WTC11 (cell line): ENCODE measurements around the gene PI4K2A. TPM values are rescaled to one million over a fixed set of nuclear protein-coding genes. Genes with fewer than 3 reads are reported as not detected.
A peak's percentile ranks its signal among the peaks of the same experiment; 100 is the strongest.

Experiments used
- ATAC-seq: fragments of 200-7000 bp; cut with Tn5 transposase; 2 replicates; pipeline ENCODE4 v1.10.0; 2021; ENCODE audit warnings: mild to moderate bottlenecking, moderate library complexity
- CTCF ChIA-PET: fragments of 300-600 bp; sonication (Branson Sonifier 250); formaldehyde crosslinking; loops from one replicate; lab custom pipeline; 2021; ENCODE audit warnings: antibody characterized with exemption; lab: Charles Lee
- POLR2A ChIA-PET: fragments of 350-600 bp; sonication (Branson Sonifier 250); formaldehyde crosslinking; loops from one replicate; lab custom pipeline; 2021; ENCODE audit warnings: antibody characterized with exemption; lab: Charles Lee
- DNase-seq: peaks from one replicate; pipeline ENCODE4 v3.0.0; 2021; ENCODE audit warnings: low spot score
- H3K27ac Mint-ChIP-seq: 2 replicates; pipeline ENCODE4 v1.8.0; 2021; ENCODE audit warnings: mixed read lengths
- H3K27me3 Mint-ChIP-seq: 2 replicates; pipeline ENCODE4 v1.8.0; 2021; ENCODE audit warnings: low read depth, mild to moderate bottlenecking, moderate library complexity, mixed read lengths
- H3K36me3 Mint-ChIP-seq: 2 replicates; pipeline ENCODE4 v1.8.0; 2021; ENCODE audit warnings: mixed read lengths
- H3K4me1 Mint-ChIP-seq: 2 replicates; pipeline ENCODE4 v1.8.0; 2022; ENCODE audit warnings: mixed read lengths
- H3K4me3 Mint-ChIP-seq: 2 replicates; pipeline ENCODE4 v1.8.0; 2021; ENCODE audit warnings: mild to moderate bottlenecking, moderate library complexity, mixed read lengths
- H3K9me3 Mint-ChIP-seq: 2 replicates; pipeline ENCODE4 v1.8.0; 2021; ENCODE audit warnings: mixed read lengths
- ELF4 ChIP-seq: sonication (generic); formaldehyde crosslinking; IDR thresholded peaks from 2 replicates; pipeline ENCODE4 v1.8.1; 2022; ENCODE audit warnings: low read depth, mild to moderate bottlenecking, moderate library complexity, missing genetic modification reagents
- FOXK1 ChIP-seq: sonication (generic); formaldehyde crosslinking; IDR thresholded peaks from 2 replicates; pipeline ENCODE4 v1.8.0; 2022; ENCODE audit warnings: mild to moderate bottlenecking, moderate library complexity, missing genetic modification reagents
- MXD4 ChIP-seq: fragments of 250-450 bp; sonication (Bioruptor Pico); IDR thresholded peaks from 2 replicates; pipeline ENCODE4 v1.8.0; 2021; ENCODE audit warnings: mild to moderate bottlenecking, moderate library complexity, borderline replicate concordance
- NFATC4 ChIP-seq: fragments of 250-450 bp; sonication (Bioruptor Pico); IDR thresholded peaks from 2 replicates; pipeline ENCODE4 v1.9.0; 2021; ENCODE audit warnings: mild to moderate bottlenecking
- NR1H2 ChIP-seq: sonication (generic); formaldehyde crosslinking; IDR thresholded peaks from 2 replicates; pipeline ENCODE4 v1.9.0; 2021; ENCODE audit warnings: mild to moderate bottlenecking, moderate library complexity, missing genetic modification reagents
- NR3C1 ChIP-seq: sonication (generic); formaldehyde crosslinking; conservative IDR thresholded peaks from 2 replicates; pipeline ENCODE4 v1.8.1; 2023; ENCODE audit warnings: low read depth, mild to moderate bottlenecking, missing genetic modification reagents
- PRRX2 ChIP-seq: fragments of 250-450 bp; sonication (Bioruptor Pico); IDR thresholded peaks from 2 replicates; pipeline ENCODE4 v1.8.0; 2021; ENCODE audit warnings: mild to moderate bottlenecking
- TEAD1 ChIP-seq: sonication (generic); formaldehyde crosslinking; IDR thresholded peaks from 2 replicates; pipeline ENCODE4 v1.8.0; 2022; ENCODE audit warnings: mild to moderate bottlenecking, missing genetic modification reagents
- TP53 ChIP-seq: sonication (generic); formaldehyde crosslinking; IDR thresholded peaks from 2 replicates; pipeline ENCODE4 v1.8.1; 2023; ENCODE audit warnings: mild to moderate bottlenecking, missing genetic modification reagents
- ZNF232 ChIP-seq: sonication (generic); formaldehyde crosslinking; IDR thresholded peaks from 2 replicates; pipeline ENCODE4 v1.8.0; 2022; ENCODE audit warnings: mild to moderate bottlenecking, missing genetic modification reagents
- ZNF671 ChIP-seq: fragments of 250-450 bp; sonication (Bioruptor Pico); IDR thresholded peaks from 2 replicates; pipeline ENCODE4 v1.8.0; 2021; ENCODE audit warnings: mild to moderate bottlenecking
- total RNA-seq: library from RNA; stranded (reverse); gene quantifications from 3 replicates; pipeline ENCODE4 v1.2.3, GENCODE V29; 2021
- TF ChIP-seq, protein P1 (sequence below): sonication (generic); formaldehyde crosslinking; IDR thresholded peaks from 2 replicates; pipeline ENCODE4 v1.8.1; 2023; ENCODE audit warnings: mild to moderate bottlenecking, missing genetic modification reagents, moderate library complexity
- TF ChIP-seq, protein P2 (sequence below): fragments of 250-450 bp; sonication (Bioruptor Pico); IDR thresholded peaks from 2 replicates; pipeline ENCODE4 v1.9.0; 2021; ENCODE audit warnings: moderate library complexity, mild to moderate bottlenecking, inconsistent platforms, borderline replicate concordance
- TF ChIP-seq, protein P3 (sequence below): sonication (generic); formaldehyde crosslinking; IDR thresholded peaks from 2 replicates; pipeline ENCODE4 v1.8.1; 2023; ENCODE audit warnings: mild to moderate bottlenecking, missing genetic modification reagents
- TF ChIP-seq, protein P4 (sequence below): sonication (generic); formaldehyde crosslinking; IDR thresholded peaks from 2 replicates; pipeline ENCODE4 v1.8.1; 2023; ENCODE audit warnings: mild to moderate bottlenecking, missing genetic modification reagents
- TF ChIP-seq, protein P5 (sequence below): sonication (generic); formaldehyde crosslinking; IDR thresholded peaks from 2 replicates; pipeline ENCODE4 v1.8.0; 2022; ENCODE audit warnings: mild to moderate bottlenecking, missing genetic modification reagents
- TF ChIP-seq, protein P6 (sequence below): fragments of 200-600 bp; IDR thresholded peaks from 2 replicates; pipeline ENCODE4 v1.8.0; 2022; ENCODE audit warnings: antibody characterized with exemption
- TF ChIP-seq, protein P7 (sequence below): sonication (generic); formaldehyde crosslinking; IDR thresholded peaks from 2 replicates; pipeline ENCODE4 v1.8.0; 2023; ENCODE audit warnings: mild to moderate bottlenecking, missing genetic modification reagents
- TF ChIP-seq, protein P8 (sequence below): fragments of 250-450 bp; sonication (Bioruptor Pico); conservative IDR thresholded peaks from 2 replicates; pipeline ENCODE4 v1.9.0; 2021; ENCODE audit warnings: mild to moderate bottlenecking
- TF ChIP-seq, protein P9 (sequence below): sonication (generic); formaldehyde crosslinking; IDR thresholded peaks from 2 replicates; pipeline ENCODE4 v1.8.1; 2023; ENCODE audit warnings: mild to moderate bottlenecking, moderate library complexity, missing genetic modification reagents

Gene PI4K2A
- total RNA-seq, 1 experiment from 2014 or later, result 19.5 TPM

DNA sequence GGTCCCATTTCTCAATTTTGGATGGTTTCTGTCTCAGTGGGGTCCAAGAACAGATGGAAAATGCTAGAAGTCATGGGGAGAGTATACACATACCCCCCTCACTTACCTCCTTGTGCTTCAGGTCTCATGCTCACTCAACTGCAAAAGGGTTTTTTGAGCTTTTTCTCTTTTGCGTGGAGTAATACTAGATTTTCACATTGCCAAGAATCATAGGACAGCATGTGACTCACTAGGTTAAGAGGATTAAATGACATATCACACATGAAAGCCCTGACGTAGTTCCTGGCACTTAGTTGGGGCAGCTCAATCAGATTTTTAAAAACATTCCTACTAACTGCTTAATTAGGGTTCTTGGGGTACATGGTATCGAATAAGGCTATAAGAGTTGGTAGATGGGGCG, 4.5 kb downstream of the PI4K2A start (continued):
- TF ChIP-seq, protein P1, sequence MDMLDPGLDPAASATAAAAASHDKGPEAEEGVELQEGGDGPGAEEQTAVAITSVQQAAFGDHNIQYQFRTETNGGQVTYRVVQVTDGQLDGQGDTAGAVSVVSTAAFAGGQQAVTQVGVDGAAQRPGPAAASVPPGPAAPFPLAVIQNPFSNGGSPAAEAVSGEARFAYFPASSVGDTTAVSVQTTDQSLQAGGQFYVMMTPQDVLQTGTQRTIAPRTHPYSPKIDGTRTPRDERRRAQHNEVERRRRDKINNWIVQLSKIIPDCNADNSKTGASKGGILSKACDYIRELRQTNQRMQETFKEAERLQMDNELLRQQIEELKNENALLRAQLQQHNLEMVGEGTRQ (CRISPR knock-in tag), result no peak
- TF ChIP-seq, protein P2, sequence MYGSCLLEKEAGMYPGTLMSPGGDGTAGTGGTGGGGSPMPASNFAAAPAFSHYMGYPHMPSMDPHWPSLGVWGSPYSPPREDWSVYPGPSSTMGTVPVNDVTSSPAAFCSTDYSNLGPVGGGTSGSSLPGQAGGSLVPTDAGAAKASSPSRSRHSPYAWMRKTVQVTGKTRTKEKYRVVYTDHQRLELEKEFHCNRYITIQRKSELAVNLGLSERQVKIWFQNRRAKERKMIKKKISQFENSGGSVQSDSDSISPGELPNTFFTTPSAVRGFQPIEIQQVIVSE, result no peak

DNA sequence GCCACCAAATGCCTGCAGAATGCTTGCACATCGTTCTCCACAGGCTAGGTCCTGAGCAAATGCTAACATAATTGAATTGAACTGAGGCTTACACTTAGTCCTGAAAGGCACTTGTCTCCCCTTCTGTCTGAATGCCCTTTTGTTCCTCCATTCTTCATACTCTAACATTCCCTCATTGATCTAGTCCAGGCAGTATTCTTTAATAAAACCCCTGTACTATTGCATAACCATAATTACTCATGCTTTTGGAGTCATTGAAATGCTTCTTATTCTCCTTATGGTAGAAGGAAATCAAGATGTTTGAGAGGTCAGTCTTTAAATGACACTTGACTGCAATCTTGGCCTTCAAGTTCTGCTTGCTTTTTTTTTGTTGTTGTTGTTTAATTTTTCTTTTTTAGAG, 7.1 kb downstream of the PI4K2A start:
- no peaks in the 10 kb centered on the region for H3K27me3 Mint-ChIP-seq
- no peaks in the 10 kb centered on the region for H3K9me3 Mint-ChIP-seq
- TF ChIP-seq NFATC4 (CRISPR knock-in tag) (no peak), PRRX2 (CRISPR knock-in tag) (no peak), ZNF232 (CRISPR knock-in tag) (no peak), NR1H2 (CRISPR knock-in tag) (no peak), TEAD1 (CRISPR knock-in tag) (no peak), MXD4 (CRISPR knock-in tag) (no peak), ELF4 (CRISPR knock-in tag) (no peak), TP53 (CRISPR knock-in tag) (no peak), ZNF671 (CRISPR knock-in tag) (no peak), NR3C1 (CRISPR knock-in tag) (no peak), FOXK1 (no peak)
- TF ChIP-seq, protein P3, sequence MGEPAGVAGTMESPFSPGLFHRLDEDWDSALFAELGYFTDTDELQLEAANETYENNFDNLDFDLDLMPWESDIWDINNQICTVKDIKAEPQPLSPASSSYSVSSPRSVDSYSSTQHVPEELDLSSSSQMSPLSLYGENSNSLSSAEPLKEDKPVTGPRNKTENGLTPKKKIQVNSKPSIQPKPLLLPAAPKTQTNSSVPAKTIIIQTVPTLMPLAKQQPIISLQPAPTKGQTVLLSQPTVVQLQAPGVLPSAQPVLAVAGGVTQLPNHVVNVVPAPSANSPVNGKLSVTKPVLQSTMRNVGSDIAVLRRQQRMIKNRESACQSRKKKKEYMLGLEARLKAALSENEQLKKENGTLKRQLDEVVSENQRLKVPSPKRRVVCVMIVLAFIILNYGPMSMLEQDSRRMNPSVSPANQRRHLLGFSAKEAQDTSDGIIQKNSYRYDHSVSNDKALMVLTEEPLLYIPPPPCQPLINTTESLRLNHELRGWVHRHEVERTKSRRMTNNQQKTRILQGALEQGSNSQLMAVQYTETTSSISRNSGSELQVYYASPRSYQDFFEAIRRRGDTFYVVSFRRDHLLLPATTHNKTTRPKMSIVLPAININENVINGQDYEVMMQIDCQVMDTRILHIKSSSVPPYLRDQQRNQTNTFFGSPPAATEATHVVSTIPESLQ (CRISPR knock-in tag), result no peak
- TF ChIP-seq, protein P4, sequence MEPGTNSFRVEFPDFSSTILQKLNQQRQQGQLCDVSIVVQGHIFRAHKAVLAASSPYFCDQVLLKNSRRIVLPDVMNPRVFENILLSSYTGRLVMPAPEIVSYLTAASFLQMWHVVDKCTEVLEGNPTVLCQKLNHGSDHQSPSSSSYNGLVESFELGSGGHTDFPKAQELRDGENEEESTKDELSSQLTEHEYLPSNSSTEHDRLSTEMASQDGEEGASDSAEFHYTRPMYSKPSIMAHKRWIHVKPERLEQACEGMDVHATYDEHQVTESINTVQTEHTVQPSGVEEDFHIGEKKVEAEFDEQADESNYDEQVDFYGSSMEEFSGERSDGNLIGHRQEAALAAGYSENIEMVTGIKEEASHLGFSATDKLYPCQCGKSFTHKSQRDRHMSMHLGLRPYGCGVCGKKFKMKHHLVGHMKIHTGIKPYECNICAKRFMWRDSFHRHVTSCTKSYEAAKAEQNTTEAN (CRISPR knock-in tag), result no peak
- TF ChIP-seq, protein P5, sequence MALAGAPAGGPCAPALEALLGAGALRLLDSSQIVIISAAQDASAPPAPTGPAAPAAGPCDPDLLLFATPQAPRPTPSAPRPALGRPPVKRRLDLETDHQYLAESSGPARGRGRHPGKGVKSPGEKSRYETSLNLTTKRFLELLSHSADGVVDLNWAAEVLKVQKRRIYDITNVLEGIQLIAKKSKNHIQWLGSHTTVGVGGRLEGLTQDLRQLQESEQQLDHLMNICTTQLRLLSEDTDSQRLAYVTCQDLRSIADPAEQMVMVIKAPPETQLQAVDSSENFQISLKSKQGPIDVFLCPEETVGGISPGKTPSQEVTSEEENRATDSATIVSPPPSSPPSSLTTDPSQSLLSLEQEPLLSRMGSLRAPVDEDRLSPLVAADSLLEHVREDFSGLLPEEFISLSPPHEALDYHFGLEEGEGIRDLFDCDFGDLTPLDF, result no peak
- TF ChIP-seq, protein P6, sequence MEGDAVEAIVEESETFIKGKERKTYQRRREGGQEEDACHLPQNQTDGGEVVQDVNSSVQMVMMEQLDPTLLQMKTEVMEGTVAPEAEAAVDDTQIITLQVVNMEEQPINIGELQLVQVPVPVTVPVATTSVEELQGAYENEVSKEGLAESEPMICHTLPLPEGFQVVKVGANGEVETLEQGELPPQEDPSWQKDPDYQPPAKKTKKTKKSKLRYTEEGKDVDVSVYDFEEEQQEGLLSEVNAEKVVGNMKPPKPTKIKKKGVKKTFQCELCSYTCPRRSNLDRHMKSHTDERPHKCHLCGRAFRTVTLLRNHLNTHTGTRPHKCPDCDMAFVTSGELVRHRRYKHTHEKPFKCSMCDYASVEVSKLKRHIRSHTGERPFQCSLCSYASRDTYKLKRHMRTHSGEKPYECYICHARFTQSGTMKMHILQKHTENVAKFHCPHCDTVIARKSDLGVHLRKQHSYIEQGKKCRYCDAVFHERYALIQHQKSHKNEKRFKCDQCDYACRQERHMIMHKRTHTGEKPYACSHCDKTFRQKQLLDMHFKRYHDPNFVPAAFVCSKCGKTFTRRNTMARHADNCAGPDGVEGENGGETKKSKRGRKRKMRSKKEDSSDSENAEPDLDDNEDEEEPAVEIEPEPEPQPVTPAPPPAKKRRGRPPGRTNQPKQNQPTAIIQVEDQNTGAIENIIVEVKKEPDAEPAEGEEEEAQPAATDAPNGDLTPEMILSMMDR, result no peak
- TF ChIP-seq, protein P7, sequence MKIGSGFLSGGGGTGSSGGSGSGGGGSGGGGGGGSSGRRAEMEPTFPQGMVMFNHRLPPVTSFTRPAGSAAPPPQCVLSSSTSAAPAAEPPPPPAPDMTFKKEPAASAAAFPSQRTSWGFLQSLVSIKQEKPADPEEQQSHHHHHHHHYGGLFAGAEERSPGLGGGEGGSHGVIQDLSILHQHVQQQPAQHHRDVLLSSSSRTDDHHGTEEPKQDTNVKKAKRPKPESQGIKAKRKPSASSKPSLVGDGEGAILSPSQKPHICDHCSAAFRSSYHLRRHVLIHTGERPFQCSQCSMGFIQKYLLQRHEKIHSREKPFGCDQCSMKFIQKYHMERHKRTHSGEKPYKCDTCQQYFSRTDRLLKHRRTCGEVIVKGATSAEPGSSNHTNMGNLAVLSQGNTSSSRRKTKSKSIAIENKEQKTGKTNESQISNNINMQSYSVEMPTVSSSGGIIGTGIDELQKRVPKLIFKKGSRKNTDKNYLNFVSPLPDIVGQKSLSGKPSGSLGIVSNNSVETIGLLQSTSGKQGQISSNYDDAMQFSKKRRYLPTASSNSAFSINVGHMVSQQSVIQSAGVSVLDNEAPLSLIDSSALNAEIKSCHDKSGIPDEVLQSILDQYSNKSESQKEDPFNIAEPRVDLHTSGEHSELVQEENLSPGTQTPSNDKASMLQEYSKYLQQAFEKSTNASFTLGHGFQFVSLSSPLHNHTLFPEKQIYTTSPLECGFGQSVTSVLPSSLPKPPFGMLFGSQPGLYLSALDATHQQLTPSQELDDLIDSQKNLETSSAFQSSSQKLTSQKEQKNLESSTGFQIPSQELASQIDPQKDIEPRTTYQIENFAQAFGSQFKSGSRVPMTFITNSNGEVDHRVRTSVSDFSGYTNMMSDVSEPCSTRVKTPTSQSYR (CRISPR knock-in tag), result no peak
- TF ChIP-seq, protein P8, sequence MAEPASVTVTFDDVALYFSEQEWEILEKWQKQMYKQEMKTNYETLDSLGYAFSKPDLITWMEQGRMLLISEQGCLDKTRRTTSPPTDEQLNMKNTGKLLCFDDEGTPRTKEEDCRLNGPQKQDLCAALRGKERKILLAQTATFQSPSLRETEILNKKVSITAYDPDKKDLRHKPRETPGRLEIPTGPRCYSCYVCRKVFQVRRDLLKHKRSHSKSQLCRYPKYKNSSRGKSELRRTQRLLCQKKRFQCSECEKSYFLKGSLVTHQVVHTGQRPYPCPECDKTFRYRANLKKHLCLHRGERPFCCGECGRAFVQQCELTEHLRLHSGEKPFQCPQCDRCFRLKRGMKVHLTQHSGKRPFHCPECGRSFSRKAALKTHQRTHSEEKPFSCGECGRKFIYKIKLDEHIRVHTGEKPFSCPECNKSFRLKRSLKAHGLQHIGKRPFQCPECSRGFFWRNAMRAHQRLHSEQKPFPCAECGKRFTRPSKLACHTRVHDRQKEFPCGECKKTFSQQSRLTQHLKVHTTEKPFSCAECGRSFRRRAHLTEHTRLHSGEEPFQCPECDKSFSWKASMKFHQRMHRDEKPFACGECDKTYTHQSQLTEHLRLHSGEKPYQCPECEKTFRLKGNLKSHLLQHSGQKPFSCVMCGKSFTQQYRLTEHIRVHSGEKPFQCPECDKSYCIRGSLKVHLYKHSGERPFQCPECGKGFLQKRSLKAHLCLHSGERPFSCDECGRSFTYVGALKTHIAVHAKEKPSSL, result no peak
- TF ChIP-seq, protein P9, sequence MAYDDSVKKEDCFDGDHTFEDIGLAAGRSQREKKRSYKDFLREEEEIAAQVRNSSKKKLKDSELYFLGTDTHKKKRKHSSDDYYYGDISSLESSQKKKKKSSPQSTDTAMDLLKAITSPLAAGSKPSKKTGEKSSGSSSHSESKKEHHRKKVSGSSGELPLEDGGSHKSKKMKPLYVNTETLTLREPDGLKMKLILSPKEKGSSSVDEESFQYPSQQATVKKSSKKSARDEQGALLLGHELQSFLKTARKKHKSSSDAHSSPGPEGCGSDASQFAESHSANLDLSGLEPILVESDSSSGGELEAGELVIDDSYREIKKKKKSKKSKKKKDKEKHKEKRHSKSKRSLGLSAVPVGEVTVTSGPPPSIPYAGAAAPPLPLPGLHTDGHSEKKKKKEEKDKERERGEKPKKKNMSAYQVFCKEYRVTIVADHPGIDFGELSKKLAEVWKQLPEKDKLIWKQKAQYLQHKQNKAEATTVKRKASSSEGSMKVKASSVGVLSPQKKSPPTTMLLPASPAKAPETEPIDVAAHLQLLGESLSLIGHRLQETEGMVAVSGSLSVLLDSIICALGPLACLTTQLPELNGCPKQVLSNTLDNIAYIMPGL (CRISPR knock-in tag), result no peak
- H3K27ac Mint-ChIP-seq, result peak overlapping the region; percentile 88; the same call in 1 of the 2 replicates
- H3K36me3 Mint-ChIP-seq, result peaks cover 44% of the 10 kb centered on the region
- DNase-seq, result no peak
- ChIA-PET POLR2A (no interaction called here), CTCF (interaction anchor here (1.8 kb wide), 1 partner anchor 40 kb away, joined by 4 read pairs; the partner anchor contains the start of gene AVPI1)
- no peak for ATAC-seq
- peaks cover 37% of the 10 kb centered on the region for H3K4me1 Mint-ChIP-seq
- no peak overlapping the region for H3K4me3 Mint-ChIP-seq
